Sigmoid colon (tissue), 3 donors: ENCODE measurements around the gene AIMP1.
A peak's percentile ranks its signal among the peaks of the same experiment; 100 is the strongest.

Experiments used
- POLR2A ChIP-seq, 2 donors: fragments of 450-650 bp; IDR thresholded peaks; one replicate each; pipeline ENCODE4 v1.6.1; 2016; ENCODE audit warnings: antibody characterized with exemption in 2 of 2, mild to moderate bottlenecking in 2 of 2, moderate library complexity in 2 of 2
- TF ChIP-seq, protein P1 (sequence below), 4 experiments: fragments of 450-650 bp in 3 of 4; fragments of 200-600 bp in 1 of 4; IDR thresholded peaks; one replicate each; pipeline ENCODE4 v1.5.1; 2016 to 2019; ENCODE audit warnings: antibody characterized with exemption in 4 of 4, mild to moderate bottlenecking in 3 of 4, moderate library complexity in 2 of 4

DNA sequence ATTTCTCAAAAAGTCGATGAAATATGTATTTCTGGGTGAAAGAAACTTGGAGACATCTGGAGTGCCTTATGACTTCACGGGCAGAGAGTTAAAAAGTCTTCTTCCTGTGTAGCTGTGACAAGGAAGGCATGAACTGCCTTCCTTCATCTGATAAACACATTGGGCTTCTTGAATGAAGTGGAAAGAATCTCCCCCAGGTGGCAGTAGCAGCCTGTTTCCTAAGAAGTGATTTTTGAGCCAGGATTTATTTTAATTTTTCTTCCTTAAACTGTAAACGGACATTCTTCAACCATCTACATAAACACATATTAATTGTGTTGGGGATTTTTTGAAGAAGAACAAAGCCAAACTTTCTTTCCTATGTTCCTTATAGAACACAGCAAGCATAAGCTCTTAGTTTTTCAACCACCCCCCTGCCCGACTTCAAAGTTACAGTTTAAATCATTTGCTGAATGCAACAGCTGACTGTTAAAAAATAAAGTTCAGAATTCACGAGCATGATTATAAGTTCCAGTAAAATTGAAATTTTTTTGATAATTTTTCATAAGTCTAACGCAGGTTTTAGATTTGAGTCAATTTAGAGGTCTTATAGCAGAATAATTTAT is 53.2 kb downstream of the AIMP1 start:
- TF ChIP-seq, protein P1, sequence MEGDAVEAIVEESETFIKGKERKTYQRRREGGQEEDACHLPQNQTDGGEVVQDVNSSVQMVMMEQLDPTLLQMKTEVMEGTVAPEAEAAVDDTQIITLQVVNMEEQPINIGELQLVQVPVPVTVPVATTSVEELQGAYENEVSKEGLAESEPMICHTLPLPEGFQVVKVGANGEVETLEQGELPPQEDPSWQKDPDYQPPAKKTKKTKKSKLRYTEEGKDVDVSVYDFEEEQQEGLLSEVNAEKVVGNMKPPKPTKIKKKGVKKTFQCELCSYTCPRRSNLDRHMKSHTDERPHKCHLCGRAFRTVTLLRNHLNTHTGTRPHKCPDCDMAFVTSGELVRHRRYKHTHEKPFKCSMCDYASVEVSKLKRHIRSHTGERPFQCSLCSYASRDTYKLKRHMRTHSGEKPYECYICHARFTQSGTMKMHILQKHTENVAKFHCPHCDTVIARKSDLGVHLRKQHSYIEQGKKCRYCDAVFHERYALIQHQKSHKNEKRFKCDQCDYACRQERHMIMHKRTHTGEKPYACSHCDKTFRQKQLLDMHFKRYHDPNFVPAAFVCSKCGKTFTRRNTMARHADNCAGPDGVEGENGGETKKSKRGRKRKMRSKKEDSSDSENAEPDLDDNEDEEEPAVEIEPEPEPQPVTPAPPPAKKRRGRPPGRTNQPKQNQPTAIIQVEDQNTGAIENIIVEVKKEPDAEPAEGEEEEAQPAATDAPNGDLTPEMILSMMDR (IDR thresholded peaks at IDR 0.05): peak; percentile 49 to 68 (median 63)
- no peak for TF ChIP-seq POLR2A (IDR thresholded peaks at IDR 0.05)
